Liver (tissue), 9 donors: ENCODE data around the gene HTR4. TPM values are rescaled to one million over a fixed set of nuclear protein-coding genes. Genes with fewer than 3 reads are reported as not detected.

ENCODE experiments used
- DNase-seq: peaks from one replicate; pipeline ENCODE4 v3.0.0-alpha.2; 2017; ENCODE audit warnings: low spot score
- H3K27ac ChIP-seq, 2 donors: one replicate each; pipeline ENCODE4 v1.7.0; 2013; ENCODE audit warnings: inconsistent platforms in 2 of 2, low read length in 2 of 2, control low read depth in 1 of 2, low read depth in 1 of 2, mild to moderate bottlenecking in 1 of 2
- H3K27me3 ChIP-seq, 4 donors: one replicate each; pipeline versions ENCODE4 v1.6.1 to v1.7.0; 2013; ENCODE audit warnings: low read length in 3 of 4, inconsistent platforms in 1 of 4, mild to moderate bottlenecking in 1 of 4, moderate library complexity in 1 of 4; ENCODE audit not compliant: control insufficient read depth in 4 of 4, insufficient read depth in 4 of 4
- H3K36me3 ChIP-seq, 4 donors: one replicate each; pipeline versions ENCODE4 v1.6.1 to v1.7.0; 2013; ENCODE audit warnings: low read length in 3 of 4, mild to moderate bottlenecking in 3 of 4, low read depth in 1 of 4, moderate library complexity in 1 of 4; ENCODE audit not compliant: control insufficient read depth in 4 of 4, insufficient read depth in 3 of 4
- H3K4me1 ChIP-seq, 4 donors: one replicate each; pipeline versions ENCODE4 v1.6.1 to v1.7.0; 2013; ENCODE audit warnings: low read length in 3 of 4, mild to moderate bottlenecking in 3 of 4, moderate library complexity in 1 of 4; ENCODE audit not compliant: control insufficient read depth in 4 of 4, insufficient read depth in 4 of 4
- H3K4me3 ChIP-seq, 3 donors: one replicate each; pipeline versions ENCODE4 v1.6.1 to v1.7.0; 2013; ENCODE audit warnings: low read length in 3 of 3, control low read depth in 1 of 3, low read depth in 1 of 3, mild to moderate bottlenecking in 1 of 3
- H3K9ac ChIP-seq, 2 donors: one replicate each; pipeline ENCODE4 v1.7.0; 2013; ENCODE audit warnings: low read length in 2 of 2, mild to moderate bottlenecking in 2 of 2, moderate library complexity in 2 of 2, control low read depth in 1 of 2, low read depth in 1 of 2
- H3K9me3 ChIP-seq, 4 donors: one replicate each; pipeline versions ENCODE4 v1.6.1 to v1.7.0; 2013; ENCODE audit warnings: low read length in 3 of 4; ENCODE audit not compliant: control insufficient read depth in 4 of 4
- ATF3 ChIP-seq: IDR thresholded peaks from 2 replicates; pipeline ENCODE4 v1.6.1; 2016; ENCODE audit warnings: antibody characterized with exemption
- EGR1 ChIP-seq, 2 donors: IDR thresholded peaks; 2 replicates each; pipeline ENCODE4 v1.6.1; 2016 to 2018; ENCODE audit warnings: antibody characterized with exemption in 2 of 2, low read depth in 2 of 2
- FOXA1 ChIP-seq: IDR thresholded peaks from 2 replicates; pipeline ENCODE4 v1.6.1; 2016; ENCODE audit warnings: antibody characterized with exemption
- FOXA2 ChIP-seq: IDR thresholded peaks from 2 replicates; pipeline ENCODE4 v1.6.1; 2016; ENCODE audit warnings: antibody characterized with exemption
- GABPA ChIP-seq, 2 donors: IDR thresholded peaks in 1 of 2; conservative IDR thresholded peaks in 1 of 2; 2 replicates each; pipeline ENCODE4 v1.6.1; 2016; ENCODE audit warnings: antibody characterized with exemption in 2 of 2, mild to moderate bottlenecking in 1 of 2, moderate library complexity in 1 of 2
- HNF4A ChIP-seq, 2 donors: conservative IDR thresholded peaks; 2 replicates each; pipeline ENCODE4 v1.6.1; 2016; ENCODE audit warnings: antibody characterized with exemption in 2 of 2, mild to moderate bottlenecking in 2 of 2
- HNF4G ChIP-seq: IDR thresholded peaks from 2 replicates; pipeline ENCODE4 v1.6.1; 2016; ENCODE audit warnings: antibody characterized with exemption
- JUND ChIP-seq, 2 donors: IDR thresholded peaks; 2 replicates each; pipeline ENCODE4 v1.6.1; 2016; ENCODE audit warnings: antibody characterized with exemption in 2 of 2
- NR2F2 ChIP-seq: IDR thresholded peaks from 2 replicates; pipeline ENCODE4 v1.6.1; 2016; ENCODE audit warnings: antibody characterized with exemption
- RAD21 ChIP-seq, 2 donors: IDR thresholded peaks; 2 replicates each; pipeline ENCODE4 v1.6.1; 2016; ENCODE audit warnings: antibody characterized with exemption in 2 of 2, mild to moderate bottlenecking in 2 of 2
- REST ChIP-seq: IDR thresholded peaks from 2 replicates; pipeline ENCODE4 v1.6.1; 2016; ENCODE audit warnings: antibody characterized with exemption, mild to moderate bottlenecking
- RXRA ChIP-seq, 2 donors: IDR thresholded peaks; 2 replicates each; pipeline ENCODE4 v1.6.1; 2017 to 2018; ENCODE audit warnings: antibody characterized with exemption in 2 of 2, mild to moderate bottlenecking in 1 of 2
- SP1 ChIP-seq: IDR thresholded peaks from 2 replicates; pipeline ENCODE4 v1.6.1; 2018; ENCODE audit warnings: antibody characterized with exemption, mild to moderate bottlenecking
- YY1 ChIP-seq: IDR thresholded peaks from 2 replicates; pipeline ENCODE4 v1.6.1; 2016; ENCODE audit warnings: antibody characterized with exemption, mild to moderate bottlenecking
- polyA plus RNA-seq, 2 donors: library from polyadenylated mRNA; stranded (reverse) in 1 of 2; unstranded in 1 of 2; fragments of 200-250 nt in 1 of 2; fragments of >200 nt in 1 of 2; fragmentation: Nextera tagmentation in 1 of 2; extraction: Ambion mirVana in 1 of 2; gene quantifications; one replicate each; pipeline versions ENCODE4 v1.2.1 to v1.2.3, GENCODE V29; 2013 to 2015
- total RNA-seq, 2 donors: library from RNA; depleted of rRNA; stranded (reverse); fragments of >200 nt; gene quantifications; one replicate each; pipeline ENCODE4 v1.2.3, GENCODE V29; 2014
- TF ChIP-seq, protein P1 (sequence below): IDR thresholded peaks from 2 replicates; pipeline ENCODE4 v1.6.1; 2016; ENCODE audit warnings: antibody characterized with exemption
- TF ChIP-seq, protein P2 (sequence below): fragments of 150-350 bp; IDR thresholded peaks from 2 replicates; pipeline ENCODE4 v1.5.1; 2017; ENCODE audit warnings: improper control_type of control experiment, low read depth, low read length; ENCODE audit not compliant: missing input control
- TF ChIP-seq, protein P3 (sequence below): IDR thresholded peaks from 2 replicates; pipeline ENCODE4 v1.6.1; 2016; ENCODE audit warnings: antibody characterized with exemption
- donor health status: healthy.
- donor health status: healthy.
- donor health status: healthy.
- donor health status: healthy.
- donor health status: healthy.

Gene HTR4
- total and polyA plus RNA-seq, 4 donors, result 0.19 to 2.4 (median 0.98) TPM

DNA sequence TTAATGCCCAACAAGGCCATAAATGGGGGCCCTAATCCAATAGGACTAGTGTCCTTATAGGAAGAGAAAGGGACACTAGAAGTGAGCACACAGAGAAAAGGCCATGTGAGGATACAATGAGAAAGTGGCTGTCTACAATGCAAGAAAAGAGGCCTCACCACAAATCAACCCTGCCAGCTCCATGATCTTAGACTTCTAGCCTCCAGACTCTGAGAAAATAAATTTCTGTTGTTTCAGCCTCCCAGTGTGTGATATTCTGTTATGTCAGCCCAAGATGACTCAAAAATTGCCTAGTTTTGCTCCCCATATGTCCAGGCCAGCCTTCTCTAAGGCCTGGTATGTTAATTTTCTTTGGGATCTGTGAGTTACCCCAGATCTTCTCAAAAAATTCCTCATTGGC, 32.3 kb upstream of the HTR4 start:
- no peak for TF ChIP-seq FOXA1
- TF ChIP-seq JUND (IDR thresholded peaks at IDR 0.05), result no peak
- no peak for TF ChIP-seq RAD21 (IDR thresholded peaks at IDR 0.05)
- TF ChIP-seq FOXA2, result no peak
- no peak for TF ChIP-seq NR2F2
- TF ChIP-seq RXRA (IDR thresholded peaks at IDR 0.05), result no peak
- no peak for TF ChIP-seq EGR1 (IDR thresholded peaks at IDR 0.05; ENCODE audit: low read depth in 2 of 2)
- TF ChIP-seq, protein P1, sequence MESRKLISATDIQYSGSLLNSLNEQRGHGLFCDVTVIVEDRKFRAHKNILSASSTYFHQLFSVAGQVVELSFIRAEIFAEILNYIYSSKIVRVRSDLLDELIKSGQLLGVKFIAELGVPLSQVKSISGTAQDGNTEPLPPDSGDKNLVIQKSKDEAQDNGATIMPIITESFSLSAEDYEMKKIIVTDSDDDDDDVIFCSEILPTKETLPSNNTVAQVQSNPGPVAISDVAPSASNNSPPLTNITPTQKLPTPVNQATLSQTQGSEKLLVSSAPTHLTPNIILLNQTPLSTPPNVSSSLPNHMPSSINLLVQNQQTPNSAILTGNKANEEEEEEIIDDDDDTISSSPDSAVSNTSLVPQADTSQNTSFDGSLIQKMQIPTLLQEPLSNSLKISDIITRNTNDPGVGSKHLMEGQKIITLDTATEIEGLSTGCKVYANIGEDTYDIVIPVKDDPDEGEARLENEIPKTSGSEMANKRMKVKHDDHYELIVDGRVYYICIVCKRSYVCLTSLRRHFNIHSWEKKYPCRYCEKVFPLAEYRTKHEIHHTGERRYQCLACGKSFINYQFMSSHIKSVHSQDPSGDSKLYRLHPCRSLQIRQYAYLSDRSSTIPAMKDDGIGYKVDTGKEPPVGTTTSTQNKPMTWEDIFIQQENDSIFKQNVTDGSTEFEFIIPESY, result no peak
- no peak for TF ChIP-seq GABPA (IDR thresholded peaks at IDR 0.05 in 1 of 2, conservative IDR thresholded peaks at IDR 0.05 in 1 of 2)
- no peak for TF ChIP-seq REST
- TF ChIP-seq YY1, result no peak
- TF ChIP-seq, protein P2, sequence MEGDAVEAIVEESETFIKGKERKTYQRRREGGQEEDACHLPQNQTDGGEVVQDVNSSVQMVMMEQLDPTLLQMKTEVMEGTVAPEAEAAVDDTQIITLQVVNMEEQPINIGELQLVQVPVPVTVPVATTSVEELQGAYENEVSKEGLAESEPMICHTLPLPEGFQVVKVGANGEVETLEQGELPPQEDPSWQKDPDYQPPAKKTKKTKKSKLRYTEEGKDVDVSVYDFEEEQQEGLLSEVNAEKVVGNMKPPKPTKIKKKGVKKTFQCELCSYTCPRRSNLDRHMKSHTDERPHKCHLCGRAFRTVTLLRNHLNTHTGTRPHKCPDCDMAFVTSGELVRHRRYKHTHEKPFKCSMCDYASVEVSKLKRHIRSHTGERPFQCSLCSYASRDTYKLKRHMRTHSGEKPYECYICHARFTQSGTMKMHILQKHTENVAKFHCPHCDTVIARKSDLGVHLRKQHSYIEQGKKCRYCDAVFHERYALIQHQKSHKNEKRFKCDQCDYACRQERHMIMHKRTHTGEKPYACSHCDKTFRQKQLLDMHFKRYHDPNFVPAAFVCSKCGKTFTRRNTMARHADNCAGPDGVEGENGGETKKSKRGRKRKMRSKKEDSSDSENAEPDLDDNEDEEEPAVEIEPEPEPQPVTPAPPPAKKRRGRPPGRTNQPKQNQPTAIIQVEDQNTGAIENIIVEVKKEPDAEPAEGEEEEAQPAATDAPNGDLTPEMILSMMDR, result no peak
- TF ChIP-seq ATF3, result no peak
- no peak for TF ChIP-seq SP1
- no peak for TF ChIP-seq HNF4G
- TF ChIP-seq, protein P3, sequence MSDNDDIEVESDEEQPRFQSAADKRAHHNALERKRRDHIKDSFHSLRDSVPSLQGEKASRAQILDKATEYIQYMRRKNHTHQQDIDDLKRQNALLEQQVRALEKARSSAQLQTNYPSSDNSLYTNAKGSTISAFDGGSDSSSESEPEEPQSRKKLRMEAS, result no peak
- no peak for TF ChIP-seq HNF4A (conservative IDR thresholded peaks at IDR 0.05)
- peaks cover 0 to 3% (median 0%) of the 10 kb centered on the region in 4 donors for H3K9me3 ChIP-seq
- DNase-seq, result no peak
- no peaks in the 10 kb centered on the region for H3K27me3 ChIP-seq
- H3K4me3 ChIP-seq, result no peak overlapping the region
- no peak overlapping the region for H3K27ac ChIP-seq
- no peaks in the 10 kb centered on the region for H3K36me3 ChIP-seq
- H3K4me1 ChIP-seq, result peaks cover 6 to 45% (median 32%) of the 10 kb centered on the region in 4 donors
- H3K9ac ChIP-seq, result no peak overlapping the region
